ENCODE results near the gene PIGC.

DNA sequence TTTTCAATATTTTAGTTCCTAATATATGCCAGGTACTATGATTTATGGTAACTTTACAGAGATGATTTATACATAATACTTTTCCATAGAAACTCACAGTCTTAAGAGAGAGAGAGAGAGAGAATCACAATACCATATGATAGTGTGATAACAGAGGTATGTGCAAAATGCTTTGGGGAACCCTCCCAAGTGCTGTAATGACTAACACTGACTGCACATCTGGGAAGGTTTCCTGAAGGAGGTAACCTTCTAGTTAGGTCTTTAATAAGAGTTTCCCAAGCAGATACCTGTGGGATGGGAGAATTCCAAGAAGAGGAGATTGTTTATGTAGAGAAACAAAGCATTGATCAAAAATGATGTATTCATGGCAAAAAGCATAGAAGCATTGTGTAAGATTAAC lies 34.6 kb upstream of the PIGC start:
- no peak for TF ChIP-seq CTCF (IDR thresholded peaks at IDR 0.05)
- TF ChIP-seq MAX (CRISPR knock-in tag; IDR thresholded peaks at IDR 0.05): no peak
